K562 (cell line): ENCODE data around the gene ARHGAP10. TPM values are rescaled to one million over a fixed set of nuclear protein-coding genes. Genes with fewer than 3 reads are reported as not detected.

Experiments used
- ATAC-seq: fragments of 200-7000 bp; cut with Tn5 transposase; 3 replicates; pipeline ENCODE4 v1.9.1; 2020; ENCODE audit warnings: moderate library complexity
- BruUV-seq: library from RNA; stranded (reverse); fragments of 400-500 nt; replicated peaks from 2 replicates; lab custom pipeline; 2021; lab: Mats Ljungman, UMichigan
- CTCF ChIA-PET: fragments of 300-600 bp; formaldehyde crosslinking; extraction: SDS; loops from one replicate; lab custom pipeline; 2021; ENCODE audit warnings: low intra/inter-chr PET ratio; lab: Yijun Ruan, JAX
- POLR2A ChIA-PET: fragments of 300-600, 350-650 bp; sonication (Branson Sonifier 250); formaldehyde crosslinking; extraction: SDS; loops from one replicate; lab custom pipeline; 2021; ENCODE audit warnings: antibody characterized with exemption, inconsistent platforms; lab: Yijun Ruan, JAX
- DNase-seq, 4 experiments: peaks; one replicate each; pipeline versions ENCODE4 v3.0.0 to v3.0.0-alpha.2; 2011 to 2018; ENCODE audit warnings: low spot score in 3 of 4, mixed read lengths in 3 of 4; ENCODE audit errors: extremely low read depth in 1 of 4
- FAIRE-seq: peaks from 2 replicates; lab custom pipeline; 2011; peaks lifted over from hg19 to GRCh38; lab: Jason Lieb, UNC
- H2AFZ ChIP-seq: 2 replicates; pipeline ENCODE4 v1.6.0; 2011; ENCODE audit warnings: low read depth, low read length, control low read depth, inconsistent platforms
- H3K27ac ChIP-seq: fragments of 200-600 bp; 3 replicates; pipeline ENCODE4 v1.8.0; 2011; ENCODE audit warnings: low read depth, mild to moderate bottlenecking, control low read depth, inconsistent platforms, low read length, moderate library complexity, mixed read lengths; ENCODE audit errors: extremely low read depth
- H3K27me3 ChIP-seq, 2 experiments: fragments of 300-600 bp in 1 of 2; 2 replicates in 1 of 2; 3 replicates in 1 of 2; pipeline versions ENCODE4 v1.6.0 to v1.8.0; 2011; ENCODE audit warnings: inconsistent platforms in 2 of 2, low read length in 2 of 2, mild to moderate bottlenecking in 1 of 2, mixed read lengths in 1 of 2, moderate library complexity in 1 of 2; ENCODE audit not compliant: control insufficient read depth in 2 of 2, insufficient read depth in 2 of 2
- H3K36me3 ChIP-seq: fragments of 300-600 bp; 3 replicates; pipeline ENCODE4 v1.8.0; 2011; ENCODE audit warnings: mild to moderate bottlenecking, low read length, inconsistent platforms; ENCODE audit not compliant: control insufficient read depth, insufficient read depth
- H3K4me1 ChIP-seq, 2 experiments: fragments of 200-600 bp in 1 of 2; replicated peaks in 1 of 2; 2 replicates in 1 of 2; 3 replicates in 1 of 2; pipeline versions ENCODE4 v1.5.1 to v1.8.0; 2011; ENCODE audit warnings: inconsistent platforms in 2 of 2, low read length in 2 of 2, mild to moderate bottlenecking in 1 of 2, mixed read lengths in 1 of 2, moderate library complexity in 1 of 2; ENCODE audit not compliant: control insufficient read depth in 2 of 2, insufficient read depth in 2 of 2
- H3K4me2 ChIP-seq: 2 replicates; pipeline ENCODE4 v1.6.1; 2011; ENCODE audit warnings: low read length, control low read depth, inconsistent platforms, mixed read lengths; ENCODE audit not compliant: insufficient read depth
- H3K4me3 ChIP-seq: fragments of 200-600 bp; sonication (generic), shearing (Covaris generic); 2 replicates; pipeline ENCODE4 v1.5.1; 2016; ENCODE audit warnings: control low read depth, inconsistent platforms
- H3K79me2 ChIP-seq: fragments of 200-600 bp; 3 replicates; pipeline ENCODE4 v1.8.0; 2011; ENCODE audit warnings: low read length, inconsistent platforms; ENCODE audit not compliant: control insufficient read depth, insufficient read depth
- H3K9ac ChIP-seq, 2 experiments: 2 replicates each; pipeline versions ENCODE4 v1.6.0 to v1.6.1; 2011; ENCODE audit warnings: low read depth in 2 of 2, low read length in 2 of 2, control low read depth in 1 of 2, inconsistent platforms in 1 of 2, mild to moderate bottlenecking in 1 of 2, mixed read lengths in 1 of 2; ENCODE audit not compliant: insufficient read depth in 1 of 2
- H3K9me1 ChIP-seq: one replicate; pipeline ENCODE4 v1.6.0; 2011; ENCODE audit warnings: inconsistent platforms, mild to moderate bottlenecking, low read length, moderate library complexity; ENCODE audit not compliant: control insufficient read depth, insufficient read depth
- H3K9me3 ChIP-seq: replicated peaks from 2 replicates; pipeline ENCODE4 v1.5.1; 2011; ENCODE audit warnings: low read depth, low read length, inconsistent platforms; ENCODE audit not compliant: control insufficient read depth, insufficient read depth
- H4K20me1 ChIP-seq: replicated peaks from 2 replicates; pipeline ENCODE4 v1.6.1; 2011; ENCODE audit warnings: low read length, inconsistent platforms, mixed read lengths; ENCODE audit not compliant: control insufficient read depth, insufficient read depth
- C11orf30 ChIP-seq: fragments of 450-650 bp; IDR thresholded peaks from 2 replicates; pipeline ENCODE4 v1.6.1; 2016; ENCODE audit warnings: low read depth, mild to moderate bottlenecking
- HNRNPUL1 ChIP-seq: fragments of 200-400 bp; formaldehyde crosslinking; IDR thresholded peaks from 2 replicates; pipeline ENCODE4 v1.6.1; 2017; ENCODE audit warnings: low read length
- IRF2 ChIP-seq: sonication (generic); formaldehyde crosslinking; IDR thresholded peaks from 2 replicates; pipeline ENCODE4 v1.8.1; 2022; ENCODE audit warnings: mild to moderate bottlenecking, missing genetic modification reagents
- JUN ChIP-seq, 2 experiments: sonication (generic) in 1 of 2; formaldehyde crosslinking in 1 of 2; IDR thresholded peaks; 2 replicates each; pipeline versions ENCODE4 v1.6.1 to v1.8.0; 2012 to 2022; ENCODE audit warnings: borderline replicate concordance in 2 of 2, mild to moderate bottlenecking in 2 of 2, improper control_type of control experiment in 1 of 2, low read depth in 1 of 2, low read length in 1 of 2, missing genetic modification reagents in 1 of 2
- MAFG ChIP-seq: fragments of 450-650 bp; conservative IDR thresholded peaks from 2 replicates; pipeline ENCODE4 v1.6.1; 2016; ENCODE audit warnings: missing genetic modification characterization, missing compliant biosample characterization
- MTA2 ChIP-seq: fragments of 450-650 bp; IDR thresholded peaks from 2 replicates; pipeline ENCODE4 v1.6.1; 2016; ENCODE audit warnings: low read depth
- NFIC ChIP-seq: fragments of 450-650 bp; IDR thresholded peaks from 2 replicates; pipeline ENCODE4 v1.6.1; 2017; ENCODE audit warnings: mild to moderate bottlenecking, inconsistent platforms
- NUFIP1 ChIP-seq: fragments of 450-650 bp; IDR thresholded peaks from 2 replicates; pipeline ENCODE4 v1.6.1; 2018; ENCODE audit not compliant: partially characterized antibody
- POLR3A ChIP-seq: IDR thresholded peaks from 2 replicates; pipeline ENCODE4 v1.6.1; 2011; ENCODE audit warnings: borderline replicate concordance, mild to moderate bottlenecking, moderate library complexity; ENCODE audit not compliant: insufficient read length, insufficient read depth; ENCODE audit errors: extremely low read depth
- RBM22 ChIP-seq: fragments of 200-400 bp; formaldehyde crosslinking; IDR thresholded peaks from 2 replicates; pipeline ENCODE4 v1.6.1; 2018; ENCODE audit warnings: low read length, low read depth; ENCODE audit not compliant: poor library complexity, severe bottlenecking
- ZNF184 ChIP-seq: sonication (generic); formaldehyde crosslinking; IDR thresholded peaks from 2 replicates; pipeline ENCODE4 v1.5.0; 2020; ENCODE audit warnings: missing genetic modification reagents
- ZNF316 ChIP-seq: fragments of 450-650 bp; IDR thresholded peaks from 2 replicates; pipeline ENCODE4 v1.6.1; 2016
- WGBS: fragments of 100-300 bp; shearing (Covaris generic); methylation state at CpG from one replicate; pipeline ENCODE4 v1.1.6; 2016; ENCODE audit warnings: low coverage, mixed read lengths; ENCODE audit not compliant: insufficient coverage; ENCODE audit errors: missing lambda C conversion rate; 5-methylcytosine and 5-hydroxymethylcytosine counted together
- in situ Hi-C: fragments of 300-500 bp; cut with MboI; formaldehyde crosslinking; loops from 4 replicates; pipeline ENCODE4 v1.15.0; 2018; ENCODE audit warnings: inconsistent platforms, mixed read lengths
- intact Hi-C: fragments of 100-400 bp; cut with micrococcal nuclease; formaldehyde crosslinking; loops from 2 replicates; pipeline ENCODE4 v1.14.2; 2022
- polyA plus RNA-seq, 8 experiments: library from polyadenylated mRNA; depleted of rRNA in 4 of 8; stranded (reverse) in 5 of 8; unstranded in 3 of 8; fragments of >200 nt; fragmentation: Nextera tagmentation in 2 of 8; fragmentation: Illumina TruSeq in 1 of 8; extraction: Ambion mirVana in 2 of 8; extraction: Trizol in 1 of 8; gene quantifications; 2 replicates each; pipeline versions ENCODE4 v1.2.1 to v1.2.3, GENCODE V29; 2011 to 2014; ENCODE audit warnings: inconsistent platforms in 1 of 8, missing spikeins in 1 of 8
- total RNA-seq, 7 experiments: library from RNA; depleted of rRNA in 6 of 7; stranded (reverse); fragments of >200 nt in 6 of 7; fragmentation: Illumina TruSeq in 2 of 7; extraction: Trizol in 2 of 7; gene quantifications; 2 replicates each; pipeline versions ENCODE4 v1.2.1 to v1.2.3, GENCODE V29; 2011 to 2021; ENCODE audit warnings: low replicate concordance in 1 of 7
- TF ChIP-seq, protein P1 (sequence below): fragments of 450-650 bp; IDR thresholded peaks from 2 replicates; pipeline ENCODE4 v1.7.1; 2018; ENCODE audit warnings: mild to moderate bottlenecking, low read depth; ENCODE audit not compliant: partially characterized antibody
- TF ChIP-seq, protein P2 (sequence below): sonication (generic); IDR thresholded peaks from 2 replicates; pipeline ENCODE4 v1.6.1; 2016
- TF ChIP-seq, protein P3 (sequence below), 2 experiments: fragments of 200-800 bp in 1 of 2; sonication (Bioruptor generic) in 1 of 2; sonication (generic) in 1 of 2; formaldehyde crosslinking in 1 of 2; IDR thresholded peaks in 1 of 2; conservative IDR thresholded peaks in 1 of 2; 2 replicates each; pipeline versions ENCODE4 v1.5.0 to v1.6.1; 2016 to 2020; ENCODE audit warnings: missing compliant biosample characterization in 1 of 2, missing genetic modification characterization in 1 of 2, missing genetic modification reagents in 1 of 2

Gene ARHGAP10
- total and polyA plus RNA-seq, 9 of the 15 experiments (the other 6 are each of a cell fraction or from before 2014, with no cell fraction given), result 0.03 to 0.22 (median 0.06) TPM; not detected in 3

DNA sequence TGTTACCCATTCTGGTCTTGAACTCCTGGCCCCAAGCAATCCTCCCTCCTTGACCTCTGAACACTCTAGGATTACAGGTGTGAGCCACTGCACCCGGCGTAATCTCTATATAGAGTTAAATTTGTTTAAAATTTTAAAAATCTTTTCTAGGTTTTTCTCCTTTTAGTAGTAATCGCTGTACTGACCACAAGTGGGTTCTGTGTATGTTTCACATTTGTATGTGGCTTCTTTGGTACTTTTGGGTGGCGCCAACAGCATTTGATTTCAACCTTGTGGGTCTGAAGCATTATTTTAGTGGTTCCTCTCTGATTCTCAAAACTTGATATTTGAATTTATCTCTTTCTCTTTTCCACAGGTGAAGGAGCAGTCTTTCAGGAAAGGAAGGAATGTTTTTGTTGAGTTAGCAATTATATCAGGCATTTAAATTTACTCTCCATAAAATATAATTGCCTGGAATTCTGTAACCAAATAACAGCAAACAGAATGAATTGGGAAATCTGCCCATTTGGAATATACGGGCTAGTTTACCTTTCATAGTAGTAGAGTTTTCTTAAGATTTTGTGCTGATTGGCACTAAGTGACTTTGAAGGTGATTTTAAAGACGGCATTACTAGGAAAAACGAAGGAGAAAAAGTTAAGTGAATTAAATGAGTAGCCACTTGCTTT, 29.5 kb downstream of the ARHGAP10 start:
- Histone ChIP-seq H3K36me3 (no peaks in the 10 kb centered on the region), H3K9me3 (no peaks in the 10 kb centered on the region), H3K9me1 (no peaks in the 10 kb centered on the region), H3K27ac (no peak overlapping the region), H3K4me2 (no peak overlapping the region), H4K20me1 (no peaks in the 10 kb centered on the region), H3K79me2 (no peaks in the 10 kb centered on the region), H3K4me3 (no peak overlapping the region), H2AFZ (no peak overlapping the region), H3K4me1 (no peaks in the 10 kb centered on the region), H3K27me3 (peaks cover 0 to 12% of the 10 kb centered on the region in 2 experiments; a peak in 3 of 5 replicates), H3K9ac (no peak overlapping the region)
- no peak for TF ChIP-seq POLR3A
- no peak for TF ChIP-seq NFIC
- TF ChIP-seq MTA2, result no peak
- TF ChIP-seq JUN (IDR thresholded peaks at IDR 0.05; ENCODE audit: borderline replicate concordance, low read depth, low read length), result no peak
- no peak for TF ChIP-seq JUN (CRISPR knock-in tag; IDR thresholded peaks at IDR 0.05; ENCODE audit: borderline replicate concordance)
- peak; percentile 51 for TF ChIP-seq ZNF316
- no peak for TF ChIP-seq HNRNPUL1
- 0 out of 2 replicates have a peak, but pooled peaks have one; percentile 19 for TF ChIP-seq MAFG (tag)
- TF ChIP-seq, protein P1, sequence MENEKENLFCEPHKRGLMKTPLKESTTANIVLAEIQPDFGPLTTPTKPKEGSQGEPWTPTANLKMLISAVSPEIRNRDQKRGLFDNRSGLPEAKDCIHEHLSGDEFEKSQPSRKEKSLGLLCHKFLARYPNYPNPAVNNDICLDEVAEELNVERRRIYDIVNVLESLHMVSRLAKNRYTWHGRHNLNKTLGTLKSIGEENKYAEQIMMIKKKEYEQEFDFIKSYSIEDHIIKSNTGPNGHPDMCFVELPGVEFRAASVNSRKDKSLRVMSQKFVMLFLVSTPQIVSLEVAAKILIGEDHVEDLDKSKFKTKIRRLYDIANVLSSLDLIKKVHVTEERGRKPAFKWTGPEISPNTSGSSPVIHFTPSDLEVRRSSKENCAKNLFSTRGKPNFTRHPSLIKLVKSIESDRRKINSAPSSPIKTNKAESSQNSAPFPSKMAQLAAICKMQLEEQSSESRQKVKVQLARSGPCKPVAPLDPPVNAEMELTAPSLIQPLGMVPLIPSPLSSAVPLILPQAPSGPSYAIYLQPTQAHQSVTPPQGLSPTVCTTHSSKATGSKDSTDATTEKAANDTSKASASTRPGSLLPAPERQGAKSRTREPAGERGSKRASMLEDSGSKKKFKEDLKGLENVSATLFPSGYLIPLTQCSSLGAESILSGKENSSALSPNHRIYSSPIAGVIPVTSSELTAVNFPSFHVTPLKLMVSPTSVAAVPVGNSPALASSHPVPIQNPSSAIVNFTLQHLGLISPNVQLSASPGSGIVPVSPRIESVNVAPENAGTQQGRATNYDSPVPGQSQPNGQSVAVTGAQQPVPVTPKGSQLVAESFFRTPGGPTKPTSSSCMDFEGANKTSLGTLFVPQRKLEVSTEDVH, result no peak
- no peak for TF ChIP-seq IRF2
- peak; percentile 24; the same call in 1 of the 2 replicates for TF ChIP-seq C11orf30
- TF ChIP-seq, protein P2, sequence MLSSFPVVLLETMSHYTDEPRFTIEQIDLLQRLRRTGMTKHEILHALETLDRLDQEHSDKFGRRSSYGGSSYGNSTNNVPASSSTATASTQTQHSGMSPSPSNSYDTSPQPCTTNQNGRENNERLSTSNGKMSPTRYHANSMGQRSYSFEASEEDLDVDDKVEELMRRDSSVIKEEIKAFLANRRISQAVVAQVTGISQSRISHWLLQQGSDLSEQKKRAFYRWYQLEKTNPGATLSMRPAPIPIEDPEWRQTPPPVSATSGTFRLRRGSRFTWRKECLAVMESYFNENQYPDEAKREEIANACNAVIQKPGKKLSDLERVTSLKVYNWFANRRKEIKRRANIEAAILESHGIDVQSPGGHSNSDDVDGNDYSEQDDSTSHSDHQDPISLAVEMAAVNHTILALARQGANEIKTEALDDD, result no peak
- TF ChIP-seq, protein P3, sequence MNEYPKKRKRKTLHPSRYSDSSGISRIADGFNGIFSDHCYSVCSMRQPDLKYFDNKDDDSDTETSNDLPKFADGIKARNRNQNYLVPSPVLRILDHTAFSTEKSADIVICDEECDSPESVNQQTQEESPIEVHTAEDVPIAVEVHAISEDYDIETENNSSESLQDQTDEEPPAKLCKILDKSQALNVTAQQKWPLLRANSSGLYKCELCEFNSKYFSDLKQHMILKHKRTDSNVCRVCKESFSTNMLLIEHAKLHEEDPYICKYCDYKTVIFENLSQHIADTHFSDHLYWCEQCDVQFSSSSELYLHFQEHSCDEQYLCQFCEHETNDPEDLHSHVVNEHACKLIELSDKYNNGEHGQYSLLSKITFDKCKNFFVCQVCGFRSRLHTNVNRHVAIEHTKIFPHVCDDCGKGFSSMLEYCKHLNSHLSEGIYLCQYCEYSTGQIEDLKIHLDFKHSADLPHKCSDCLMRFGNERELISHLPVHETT (CRISPR knock-in tag; conservative IDR thresholded peaks at IDR 0.05 in 1 of 2, IDR thresholded peaks at IDR 0.05 in 1 of 2), result no peak
- TF ChIP-seq NUFIP1, result no peak
- TF ChIP-seq ZNF184 (CRISPR knock-in tag), result no peak
- no peak for TF ChIP-seq RBM22
- in situ Hi-C loops, result no loop called here
- no peak for FAIRE-seq
- no peak for DNase-seq
- intact Hi-C loops, result no loop called here
- under 1% methylated on average over 7 of the region's 7 CpGs for WGBS
- POLR2A ChIA-PET, result no interaction called here
- no peak for ATAC-seq
- no TSS peak for BruUV-seq
- CTCF ChIA-PET, result interaction anchor here (0.5 kb wide), 1 partner anchor 109 kb away, joined by 5 read pairs; no protein-coding TSS in a partner anchor
